Measurements from ENCODE around the gene SPEN. TPM values are rescaled to one million over a fixed set of nuclear protein-coding genes. Genes with fewer than 3 reads are reported as not detected.

The SPEN gene
- polyA plus RNA-seq, 1 donor from 2014 or later = 7.1 TPM

DNA sequence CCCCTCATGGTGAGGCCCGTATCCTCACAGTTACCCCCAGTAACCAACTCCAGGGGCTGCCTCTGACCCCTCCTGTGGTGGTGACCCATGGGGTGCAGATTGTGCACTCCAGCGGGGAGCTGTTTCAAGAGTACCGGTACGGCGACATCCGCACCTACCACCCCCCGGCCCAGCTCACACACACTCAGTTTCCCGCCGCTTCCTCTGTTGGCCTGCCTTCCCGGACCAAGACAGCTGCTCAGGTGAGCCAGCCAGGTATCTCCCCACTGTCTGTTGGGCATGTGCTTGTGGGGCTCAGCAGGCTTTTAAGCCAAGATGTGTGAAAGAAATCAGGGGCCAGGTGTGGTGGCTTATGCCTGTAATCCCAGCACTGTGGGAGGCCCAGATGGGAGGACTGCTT is 88.5 kb downstream of the SPEN start:
- Histone ChIP-seq H2AFZ (ENCODE audit: low read depth, low read length) (no peak overlapping the region), H3K9me3 (ENCODE audit: low read length) (no peaks in the 10 kb centered on the region), H4K20me1 (ENCODE audit: insufficient read depth) (no peaks in the 10 kb centered on the region), H3F3A (ENCODE audit: insufficient read depth, low read length, poor library complexity, severe bottlenecking) (no peaks in the 10 kb centered on the region), H3K4me2 (ENCODE audit: low read length) (no peak overlapping the region), H3K9me2 (ENCODE audit: insufficient read depth, low read length) (no peaks in the 10 kb centered on the region), H3K4me3 (ENCODE audit: low read length) (no peak overlapping the region), H3K9ac (ENCODE audit: low read length) (no peak overlapping the region), H3K27ac (ENCODE audit: low read length) (no peak overlapping the region), H3K27me3 (ENCODE audit: insufficient read depth, low read depth, low read length) (no peaks in the 10 kb centered on the region), H3K36me3 (ENCODE audit: insufficient read depth, low read length) (peaks cover 5% of the 10 kb centered on the region), H3K79me2 (replicated peaks; ENCODE audit: insufficient read depth, low read length) (no peaks in the 10 kb centered on the region)
- TF ChIP-seq EP300 (conservative IDR thresholded peaks at IDR 0.05; ENCODE audit: poor library complexity, severe bottlenecking) = no peak
- no peak for TF ChIP-seq EZH2 (IDR thresholded peaks at IDR 0.05; ENCODE audit: borderline replicate concordance, insufficient read depth, low read length, poor library complexity, severe bottlenecking)
- TF ChIP-seq, protein P1, sequence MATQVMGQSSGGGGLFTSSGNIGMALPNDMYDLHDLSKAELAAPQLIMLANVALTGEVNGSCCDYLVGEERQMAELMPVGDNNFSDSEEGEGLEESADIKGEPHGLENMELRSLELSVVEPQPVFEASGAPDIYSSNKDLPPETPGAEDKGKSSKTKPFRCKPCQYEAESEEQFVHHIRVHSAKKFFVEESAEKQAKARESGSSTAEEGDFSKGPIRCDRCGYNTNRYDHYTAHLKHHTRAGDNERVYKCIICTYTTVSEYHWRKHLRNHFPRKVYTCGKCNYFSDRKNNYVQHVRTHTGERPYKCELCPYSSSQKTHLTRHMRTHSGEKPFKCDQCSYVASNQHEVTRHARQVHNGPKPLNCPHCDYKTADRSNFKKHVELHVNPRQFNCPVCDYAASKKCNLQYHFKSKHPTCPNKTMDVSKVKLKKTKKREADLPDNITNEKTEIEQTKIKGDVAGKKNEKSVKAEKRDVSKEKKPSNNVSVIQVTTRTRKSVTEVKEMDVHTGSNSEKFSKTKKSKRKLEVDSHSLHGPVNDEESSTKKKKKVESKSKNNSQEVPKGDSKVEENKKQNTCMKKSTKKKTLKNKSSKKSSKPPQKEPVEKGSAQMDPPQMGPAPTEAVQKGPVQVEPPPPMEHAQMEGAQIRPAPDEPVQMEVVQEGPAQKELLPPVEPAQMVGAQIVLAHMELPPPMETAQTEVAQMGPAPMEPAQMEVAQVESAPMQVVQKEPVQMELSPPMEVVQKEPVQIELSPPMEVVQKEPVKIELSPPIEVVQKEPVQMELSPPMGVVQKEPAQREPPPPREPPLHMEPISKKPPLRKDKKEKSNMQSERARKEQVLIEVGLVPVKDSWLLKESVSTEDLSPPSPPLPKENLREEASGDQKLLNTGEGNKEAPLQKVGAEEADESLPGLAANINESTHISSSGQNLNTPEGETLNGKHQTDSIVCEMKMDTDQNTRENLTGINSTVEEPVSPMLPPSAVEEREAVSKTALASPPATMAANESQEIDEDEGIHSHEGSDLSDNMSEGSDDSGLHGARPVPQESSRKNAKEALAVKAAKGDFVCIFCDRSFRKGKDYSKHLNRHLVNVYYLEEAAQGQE (IDR thresholded peaks at IDR 0.05; ENCODE audit: borderline replicate concordance) = no peak
- no peak for TF ChIP-seq RAD21 (conservative IDR thresholded peaks at IDR 0.05)
- TF ChIP-seq POLR2AphosphoS5 (IDR thresholded peaks at IDR 0.05) = no peak
- TF ChIP-seq TAF1 (IDR thresholded peaks at IDR 0.05; ENCODE audit: low read depth) = no peak
- TF ChIP-seq, protein P2, sequence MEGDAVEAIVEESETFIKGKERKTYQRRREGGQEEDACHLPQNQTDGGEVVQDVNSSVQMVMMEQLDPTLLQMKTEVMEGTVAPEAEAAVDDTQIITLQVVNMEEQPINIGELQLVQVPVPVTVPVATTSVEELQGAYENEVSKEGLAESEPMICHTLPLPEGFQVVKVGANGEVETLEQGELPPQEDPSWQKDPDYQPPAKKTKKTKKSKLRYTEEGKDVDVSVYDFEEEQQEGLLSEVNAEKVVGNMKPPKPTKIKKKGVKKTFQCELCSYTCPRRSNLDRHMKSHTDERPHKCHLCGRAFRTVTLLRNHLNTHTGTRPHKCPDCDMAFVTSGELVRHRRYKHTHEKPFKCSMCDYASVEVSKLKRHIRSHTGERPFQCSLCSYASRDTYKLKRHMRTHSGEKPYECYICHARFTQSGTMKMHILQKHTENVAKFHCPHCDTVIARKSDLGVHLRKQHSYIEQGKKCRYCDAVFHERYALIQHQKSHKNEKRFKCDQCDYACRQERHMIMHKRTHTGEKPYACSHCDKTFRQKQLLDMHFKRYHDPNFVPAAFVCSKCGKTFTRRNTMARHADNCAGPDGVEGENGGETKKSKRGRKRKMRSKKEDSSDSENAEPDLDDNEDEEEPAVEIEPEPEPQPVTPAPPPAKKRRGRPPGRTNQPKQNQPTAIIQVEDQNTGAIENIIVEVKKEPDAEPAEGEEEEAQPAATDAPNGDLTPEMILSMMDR (IDR thresholded peaks at IDR 0.05; ENCODE audit: poor library complexity, severe bottlenecking) = no peak
- no peak for TF ChIP-seq MXI1 (conservative IDR thresholded peaks at IDR 0.05; ENCODE audit: poor library complexity, severe bottlenecking)
- TF ChIP-seq SMC3 (conservative IDR thresholded peaks at IDR 0.05; ENCODE audit: poor library complexity) = no peak

DNA sequence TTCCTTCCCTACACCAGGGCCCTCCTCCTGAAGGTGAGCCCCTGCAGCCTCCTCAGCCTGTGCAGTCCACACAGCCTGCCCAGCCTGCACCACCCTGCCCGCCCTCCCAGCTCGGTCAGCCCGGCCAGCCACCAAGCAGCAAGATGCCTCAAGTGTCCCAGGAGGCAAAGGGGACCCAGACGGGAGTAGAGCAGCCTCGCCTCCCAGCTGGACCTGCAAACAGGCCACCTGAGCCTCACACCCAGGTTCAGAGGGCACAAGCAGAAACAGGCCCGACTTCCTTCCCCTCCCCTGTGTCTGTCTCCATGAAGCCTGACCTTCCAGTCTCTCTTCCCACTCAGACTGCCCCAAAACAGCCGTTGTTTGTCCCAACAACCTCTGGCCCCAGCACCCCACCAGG is 89.6 kb downstream of the SPEN start:
- no peaks in the 10 kb centered on the region for H3K9me3 ChIP-seq (ENCODE audit: low read length)
- no peak overlapping the region for H3K4me2 ChIP-seq (ENCODE audit: low read length)
- H3K79me2 ChIP-seq (replicated peaks; ENCODE audit: insufficient read depth, low read length) = no peaks in the 10 kb centered on the region
- H3K9me2 ChIP-seq (ENCODE audit: insufficient read depth, low read length) = no peaks in the 10 kb centered on the region
- peaks cover 5% of the 10 kb centered on the region for H3K36me3 ChIP-seq (ENCODE audit: insufficient read depth, low read length)
- no peak overlapping the region for H3K4me3 ChIP-seq (ENCODE audit: low read length)
- no peak overlapping the region for H3K27ac ChIP-seq (ENCODE audit: low read length)
- no peak for TF ChIP-seq EZH2 (IDR thresholded peaks at IDR 0.05; ENCODE audit: borderline replicate concordance, insufficient read depth, low read length, poor library complexity, severe bottlenecking)
- TF ChIP-seq, protein P1 (IDR thresholded peaks at IDR 0.05; ENCODE audit: borderline replicate concordance) = no peak
- TF ChIP-seq POLR2AphosphoS5 (IDR thresholded peaks at IDR 0.05) = no peak
- TF ChIP-seq EP300 (conservative IDR thresholded peaks at IDR 0.05; ENCODE audit: poor library complexity, severe bottlenecking) = no peak
- no peak for TF ChIP-seq TAF1 (IDR thresholded peaks at IDR 0.05; ENCODE audit: low read depth)
- no peak for TF ChIP-seq RAD21 (conservative IDR thresholded peaks at IDR 0.05)
- TF ChIP-seq MXI1 (conservative IDR thresholded peaks at IDR 0.05; ENCODE audit: poor library complexity, severe bottlenecking) = no peak
- TF ChIP-seq, protein P2 (IDR thresholded peaks at IDR 0.05; ENCODE audit: poor library complexity, severe bottlenecking) = no peak
- TF ChIP-seq SMC3 (conservative IDR thresholded peaks at IDR 0.05; ENCODE audit: poor library complexity) = no peak
- H3K27me3 ChIP-seq (ENCODE audit: insufficient read depth, low read depth, low read length) = no peaks in the 10 kb centered on the region
- no peak overlapping the region for H2AFZ ChIP-seq (ENCODE audit: low read depth, low read length)
- no peaks in the 10 kb centered on the region for H4K20me1 ChIP-seq (ENCODE audit: insufficient read depth)
- no peaks in the 10 kb centered on the region for H3F3A ChIP-seq (ENCODE audit: insufficient read depth, low read length, poor library complexity, severe bottlenecking)
- H3K9ac ChIP-seq (ENCODE audit: low read length) = no peak overlapping the region

All from neural cell (in vitro differentiated cells).